ENCODE results near the gene EPO. TPM values are rescaled to one million over a fixed set of nuclear protein-coding genes. Genes with fewer than 3 reads are reported as not detected.

EPO gene
- total RNA-seq, 1 experiment from 2014 or later: 0.30 TPM

- Histone ChIP-seq H3K79me2 (ENCODE audit: insufficient read depth, low read length) (no peaks in the 10 kb centered on the region), H4K20me1 (ENCODE audit: insufficient read depth) (no peaks in the 10 kb centered on the region), H3K27me3 (ENCODE audit: insufficient read depth, low read length) (no peaks in the 10 kb centered on the region), H3K4me3 (replicated peaks in 1 of 2; ENCODE audit: low read depth in 1 of 2, low read length in 2 of 2) (no peak overlapping the region), H3K9me2 (ENCODE audit: insufficient read depth) (no peaks in the 10 kb centered on the region), H3K9me3 (ENCODE audit: control insufficient read depth in 1 of 2, insufficient read depth in 1 of 2, low read depth in 1 of 2, low read length in 2 of 2) (peaks cover 0 to 3% of the 10 kb centered on the region in 2 experiments; a peak in 1 of 4 replicates), H3K9ac (ENCODE audit: low read length) (no peak overlapping the region), H2AFZ (ENCODE audit: low read depth, low read length, poor library complexity, severe bottlenecking) (no peak overlapping the region), H3K36me3 (ENCODE audit: control insufficient read depth in 1 of 2, insufficient read depth in 2 of 2, low read length in 2 of 2) (no peaks in the 10 kb centered on the region), H3K4me1 (ENCODE audit: control insufficient read depth in 1 of 2, insufficient read depth in 2 of 2, low read length in 2 of 2) (peaks cover 9 to 16% of the 10 kb centered on the region in 2 experiments; a peak in 3 of 4 replicates), H3K27ac (ENCODE audit: low read depth, low read length) (no peak overlapping the region), H3K4me2 (ENCODE audit: low read length) (no peak overlapping the region)
- intact Hi-C loops (cut with micrococcal nuclease): no loop called here
- BruUV-seq (replicated peaks): no TSS peak
- TF ChIP-seq YY1 (IDR thresholded peaks at IDR 0.05; ENCODE audit: extremely low read depth, insufficient replicate concordance, low read depth, low read length) (no peak), REST (IDR thresholded peaks at IDR 0.05; ENCODE audit: low read depth) (no peak), SIN3A (IDR thresholded peaks at IDR 0.05; ENCODE audit: low read depth) (no peak), EZH2phosphoT487 (IDR thresholded peaks at IDR 0.05; ENCODE audit: borderline replicate concordance) (no peak), ZNF274 (IDR thresholded peaks at IDR 0.05; ENCODE audit: low read depth, low read length) (no peak), POLR2A (IDR thresholded peaks at IDR 0.05; ENCODE audit: borderline replicate concordance, extremely low read depth, insufficient read depth, insufficient read length) (no peak), CEBPB (IDR thresholded peaks at IDR 0.05; ENCODE audit: low read depth) (no peak), POLR2AphosphoS5 (IDR thresholded peaks at IDR 0.05; ENCODE audit: low read depth, low read length) (no peak), ZFX (IDR thresholded peaks at IDR 0.05) (no peak)
- ChIA-PET RAD21 (ENCODE audit: low non-redundant PET in 1 of 2, low total read pairs in 2 of 2, uncharacterized antibody in 2 of 2, unreplicated experiment in 2 of 2) (no interaction called here), POLR2A (no interaction called here), CTCF (interaction anchor here (2.4 kb wide), 1 partner anchor 16 kb away, joined by 11 read pairs; the partner anchor contains the start of gene POP7)
- DNase-seq (ENCODE audit: low read depth, low spot score) (no peak), ATAC-seq (no peak)
These were observed 1.2 kb downstream of the EPO start for GRCh38 chr7:100721505-100721812.
